ENCODE measurements around the gene CCDC74A. TPM values are rescaled to one million over a fixed set of nuclear protein-coding genes. Genes with fewer than 3 reads are reported as not detected.
"Not testable (repeated sequence)": the region's sequence is repeated elsewhere in the genome, so short reads cannot be mapped to it uniquely, and the experiment has no call there.

Gene CCDC74A
- total and polyA plus RNA-seq, 5 donors from 2014 or later = 0.29 to 0.49 (median 0.31) TPM; not detected in 2

- H3K4me3 ChIP-seq (ENCODE audit: low read depth, low read length); H3K36me3 Mint-ChIP-seq; H3K9me3 ChIP-seq (ENCODE audit: control insufficient read depth in 2 of 2, low read length in 2 of 2); H3K36me3 ChIP-seq (ENCODE audit: control insufficient read depth, insufficient read depth, low read length); H3K27ac Mint-ChIP-seq; ATAC-seq (ENCODE audit: low read depth in 2 of 2); H3K27ac ChIP-seq (ENCODE audit: insufficient read depth, low read length, poor library complexity, severe bottlenecking); H3K4me1 ChIP-seq (ENCODE audit: control insufficient read depth, insufficient read depth, low read length, poor library complexity, severe bottlenecking); H3K27me3 Mint-ChIP-seq; DNase-seq; H3K4me1 Mint-ChIP-seq; H3K27me3 ChIP-seq (ENCODE audit: control insufficient read depth, insufficient read depth, low read length); H3K9me3 Mint-ChIP-seq; H3K4me3 Mint-ChIP-seq: not testable (repeated sequence)
These were observed 7.3 kb downstream of the CCDC74A start for GRCh38 chr2:131534965-131535364.

- no peaks in the 10 kb centered on the region for H3K9me3 ChIP-seq (ENCODE audit: control insufficient read depth in 2 of 2, low read length in 2 of 2)
- no peak for DNase-seq
- H3K4me3 Mint-ChIP-seq = no peak overlapping the region
- H3K36me3 Mint-ChIP-seq = no peaks in the 10 kb centered on the region
- no peak overlapping the region for H3K4me3 ChIP-seq (ENCODE audit: low read depth, low read length)
- H3K27ac ChIP-seq (ENCODE audit: insufficient read depth, low read length, poor library complexity, severe bottlenecking) = no peak overlapping the region
- no peaks in the 10 kb centered on the region for H3K9me3 Mint-ChIP-seq
- H3K27ac Mint-ChIP-seq = no peak overlapping the region
- H3K27me3 Mint-ChIP-seq = peaks cover 5% of the 10 kb centered on the region
- H3K27me3 ChIP-seq (ENCODE audit: control insufficient read depth, insufficient read depth, low read length) = no peaks in the 10 kb centered on the region
- no peaks in the 10 kb centered on the region for H3K4me1 ChIP-seq (ENCODE audit: control insufficient read depth, insufficient read depth, low read length, poor library complexity, severe bottlenecking)
- no peaks in the 10 kb centered on the region for H3K36me3 ChIP-seq (ENCODE audit: control insufficient read depth, insufficient read depth, low read length)
- ATAC-seq (ENCODE audit: low read depth in 2 of 2) = no peak
- H3K4me1 Mint-ChIP-seq = no peaks in the 10 kb centered on the region
These were observed 7.8 kb downstream of the CCDC74A start for GRCh38 chr2:131535526-131535925.

- not testable (repeated sequence) for H3K4me3 Mint-ChIP-seq; H3K36me3 ChIP-seq (ENCODE audit: control insufficient read depth, insufficient read depth, low read length); H3K4me3 ChIP-seq (ENCODE audit: low read depth, low read length); H3K4me1 Mint-ChIP-seq; H3K27me3 ChIP-seq (ENCODE audit: control insufficient read depth, insufficient read depth, low read length); ATAC-seq (ENCODE audit: low read depth in 2 of 2); H3K4me1 ChIP-seq (ENCODE audit: control insufficient read depth, insufficient read depth, low read length, poor library complexity, severe bottlenecking); H3K9me3 ChIP-seq (ENCODE audit: control insufficient read depth in 2 of 2, low read length in 2 of 2); H3K9me3 Mint-ChIP-seq; H3K36me3 Mint-ChIP-seq; H3K27ac ChIP-seq (ENCODE audit: insufficient read depth, low read length, poor library complexity, severe bottlenecking); H3K27ac Mint-ChIP-seq; H3K27me3 Mint-ChIP-seq; DNase-seq
These were observed 8.5 kb downstream of the CCDC74A start for GRCh38 chr2:131535951-131536826.

- H3K9me3 Mint-ChIP-seq; DNase-seq; H3K9me3 ChIP-seq (ENCODE audit: control insufficient read depth in 2 of 2, low read length in 2 of 2): not testable (repeated sequence)
These were observed 9.2 kb downstream of the CCDC74A start for GRCh38 chr2:131536841-131537240.

GRCh38 chr2:131538856-131539255, 11.2 kb downstream of the CCDC74A start:
- H3K9me3 ChIP-seq (ENCODE audit: control insufficient read depth in 2 of 2, low read length in 2 of 2); DNase-seq; H3K4me3 ChIP-seq (ENCODE audit: low read depth, low read length); H3K4me1 ChIP-seq (ENCODE audit: control insufficient read depth, insufficient read depth, low read length, poor library complexity, severe bottlenecking); H3K9me3 Mint-ChIP-seq; H3K4me1 Mint-ChIP-seq; H3K36me3 ChIP-seq (ENCODE audit: control insufficient read depth, insufficient read depth, low read length); H3K4me3 Mint-ChIP-seq; ATAC-seq (ENCODE audit: low read depth in 2 of 2); H3K27me3 ChIP-seq (ENCODE audit: control insufficient read depth, insufficient read depth, low read length); H3K27ac Mint-ChIP-seq; H3K27me3 Mint-ChIP-seq; H3K27ac ChIP-seq (ENCODE audit: insufficient read depth, low read length, poor library complexity, severe bottlenecking); H3K36me3 Mint-ChIP-seq: not testable (repeated sequence)

More at GRCh38 chr2:131536841-131537240, 9.2 kb downstream of the CCDC74A start:
- not testable (repeated sequence) for H3K4me3 ChIP-seq (ENCODE audit: low read depth, low read length); H3K27me3 Mint-ChIP-seq; H3K27me3 ChIP-seq (ENCODE audit: control insufficient read depth, insufficient read depth, low read length); H3K36me3 Mint-ChIP-seq; ATAC-seq (ENCODE audit: low read depth in 2 of 2); H3K4me3 Mint-ChIP-seq; H3K27ac Mint-ChIP-seq; H3K4me1 ChIP-seq (ENCODE audit: control insufficient read depth, insufficient read depth, low read length, poor library complexity, severe bottlenecking); H3K4me1 Mint-ChIP-seq; H3K27ac ChIP-seq (ENCODE audit: insufficient read depth, low read length, poor library complexity, severe bottlenecking); H3K36me3 ChIP-seq (ENCODE audit: control insufficient read depth, insufficient read depth, low read length)

GRCh38 chr2:131542438-131543384, 15.0 kb downstream of the CCDC74A start:
- Histone ChIP-seq H3K27me3 (ENCODE audit: control insufficient read depth, insufficient read depth, low read length) (no peaks in the 10 kb centered on the region), H3K4me1 (ENCODE audit: control insufficient read depth, insufficient read depth, low read length, poor library complexity, severe bottlenecking) (no peaks in the 10 kb centered on the region), H3K27ac (ENCODE audit: insufficient read depth, low read length, poor library complexity, severe bottlenecking) (no peak overlapping the region), H3K9me3 (ENCODE audit: control insufficient read depth in 2 of 2, low read length in 2 of 2) (no peaks in the 10 kb centered on the region), H3K4me3 (ENCODE audit: low read depth, low read length) (no peak overlapping the region), H3K36me3 (ENCODE audit: control insufficient read depth, insufficient read depth, low read length) (no peaks in the 10 kb centered on the region)
- ATAC-seq (ENCODE audit: low read depth in 2 of 2) (no peak), DNase-seq (no peak)
- Mint-ChIP-seq H3K9me3 (no peaks in the 10 kb centered on the region), H3K4me1 (no peaks in the 10 kb centered on the region), H3K4me3 (no peak overlapping the region), H3K27ac (no peak overlapping the region), H3K36me3 (no peaks in the 10 kb centered on the region), H3K27me3 (peaks cover 17% of the 10 kb centered on the region)

- no peaks in the 10 kb centered on the region for H3K4me1 ChIP-seq (ENCODE audit: control insufficient read depth, insufficient read depth, low read length, poor library complexity, severe bottlenecking)
- no peak overlapping the region for H3K27ac Mint-ChIP-seq
- no peaks in the 10 kb centered on the region for H3K9me3 Mint-ChIP-seq
- DNase-seq = no peak
- H3K27ac ChIP-seq (ENCODE audit: insufficient read depth, low read length, poor library complexity, severe bottlenecking) = no peak overlapping the region
- no peaks in the 10 kb centered on the region for H3K27me3 ChIP-seq (ENCODE audit: control insufficient read depth, insufficient read depth, low read length)
- H3K4me1 Mint-ChIP-seq = no peaks in the 10 kb centered on the region
- no peak overlapping the region for H3K4me3 Mint-ChIP-seq
- H3K9me3 ChIP-seq (ENCODE audit: control insufficient read depth in 2 of 2, low read length in 2 of 2) = no peaks in the 10 kb centered on the region
- H3K27me3 Mint-ChIP-seq = peaks cover 22% of the 10 kb centered on the region
- H3K36me3 Mint-ChIP-seq = no peaks in the 10 kb centered on the region
- H3K36me3 ChIP-seq (ENCODE audit: control insufficient read depth, insufficient read depth, low read length) = no peaks in the 10 kb centered on the region
- H3K4me3 ChIP-seq (ENCODE audit: low read depth, low read length) = no peak overlapping the region
- ATAC-seq (ENCODE audit: low read depth in 2 of 2) = peak in 1 of 2 donors; percentile 12
These were observed 15.8 kb downstream of the CCDC74A start for GRCh38 chr2:131543385-131543891.

All from CD4-positive, CD25-positive, alpha-beta regulatory T cell (primary cell).